Loucy (cell line): ENCODE measurements around the gene PAN3.

Experiments
- H2AFZ ChIP-seq: fragments of 200-600 bp; sonication (generic); 2 replicates; pipeline ENCODE4 v1.6.0; 2016; ENCODE audit warnings: antibody characterized with exemption, mild to moderate bottlenecking, low read length, moderate library complexity
- H3F3A ChIP-seq: fragments of 200-600 bp; 2 replicates; pipeline ENCODE4 v1.6.0; 2016; ENCODE audit warnings: antibody characterized with exemption, low read depth, mild to moderate bottlenecking
- H3K27me3 ChIP-seq: fragments of 200-600 bp; sonication (generic); 2 replicates; pipeline ENCODE4 v1.6.1; 2014; ENCODE audit warnings: low read length, mild to moderate bottlenecking; ENCODE audit not compliant: insufficient read depth, poor library complexity, severe bottlenecking
- H3K36me3 ChIP-seq: fragments of 200-600 bp; sonication (generic); 2 replicates; pipeline ENCODE4 v1.6.1; 2016; ENCODE audit warnings: low read length; ENCODE audit not compliant: insufficient read depth
- H3K4me1 ChIP-seq: fragments of 200-600 bp; sonication (generic); 2 replicates; pipeline ENCODE4 v1.5.1; 2014; ENCODE audit warnings: low read length, mild to moderate bottlenecking; ENCODE audit not compliant: insufficient read depth, poor library complexity, severe bottlenecking
- H3K4me2 ChIP-seq: fragments of 200-600 bp; sonication (generic); 2 replicates; pipeline ENCODE4 v1.6.0; 2014; ENCODE audit warnings: antibody characterized with exemption, low read length, low read depth, mild to moderate bottlenecking; ENCODE audit not compliant: poor library complexity, severe bottlenecking
- H3K4me3 ChIP-seq: fragments of 200-600 bp; sonication (generic); 2 replicates; pipeline ENCODE4 v1.5.1; 2014; ENCODE audit warnings: low read length, mild to moderate bottlenecking, mixed read lengths; ENCODE audit not compliant: poor library complexity, severe bottlenecking
- H3K79me2 ChIP-seq: fragments of 200-600 bp; sonication (generic); 2 replicates; pipeline ENCODE4 v1.6.1; 2014; ENCODE audit warnings: low read length; ENCODE audit not compliant: insufficient read depth
- H3K9ac ChIP-seq: fragments of 200-600 bp; sonication (generic); 2 replicates; pipeline ENCODE4 v1.6.0; 2014; ENCODE audit warnings: mild to moderate bottlenecking, low read depth, low read length, moderate library complexity; ENCODE audit not compliant: poor library complexity, severe bottlenecking
- H3K9me2 ChIP-seq: fragments of 200-600 bp; sonication (generic); replicated peaks from 2 replicates; pipeline ENCODE4 v1.6.1; 2016; ENCODE audit warnings: low read depth, low read length, mixed read lengths
- H3K9me3 ChIP-seq: fragments of 200-600 bp; sonication (generic); 2 replicates; pipeline ENCODE4 v1.6.1; 2014; ENCODE audit warnings: mild to moderate bottlenecking, antibody characterized with exemption, low read length, low read depth; ENCODE audit not compliant: insufficient read depth
- H4K20me1 ChIP-seq: fragments of 200-600 bp; sonication (generic); 2 replicates; pipeline ENCODE4 v1.6.0; 2014; ENCODE audit warnings: antibody characterized with exemption, low read length, mild to moderate bottlenecking; ENCODE audit not compliant: insufficient read depth, poor library complexity, severe bottlenecking
- EZH2phosphoT487 ChIP-seq: fragments of 200-600 bp; IDR thresholded peaks from 2 replicates; pipeline ENCODE4 v1.6.1; 2018; ENCODE audit warnings: antibody characterized with exemption, mild to moderate bottlenecking, moderate library complexity, borderline replicate concordance
- TF ChIP-seq, protein P1 (sequence below): fragments of 200-600 bp; sonication (generic); conservative IDR thresholded peaks from 2 replicates; pipeline ENCODE4 v1.5.1; 2014; ENCODE audit warnings: mild to moderate bottlenecking, antibody characterized with exemption, low read length

Gene PAN3

DNA sequence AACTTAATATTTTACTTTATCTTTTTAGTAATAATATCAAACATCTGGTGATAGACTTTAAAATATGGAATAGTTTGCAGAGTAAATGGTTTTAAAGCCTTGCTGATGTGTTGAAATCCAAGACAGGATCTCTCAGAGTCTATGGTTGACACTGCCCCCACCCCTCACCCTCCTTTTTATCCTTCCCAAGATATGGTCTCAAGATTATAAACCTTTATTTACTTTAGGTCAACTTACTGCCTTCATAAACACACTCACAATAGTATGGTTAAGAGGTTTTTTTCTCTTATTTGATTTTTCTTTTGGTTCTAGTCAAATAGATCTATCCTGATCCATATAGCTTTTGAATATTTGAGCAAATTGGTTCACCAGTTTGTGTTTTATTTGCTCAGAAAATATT lies 39.0 kb downstream of the PAN3 start:
- Histone ChIP-seq H4K20me1 (peaks cover 30% of the 10 kb centered on the region), H3F3A (no peaks in the 10 kb centered on the region), H3K4me1 (no peaks in the 10 kb centered on the region), H3K4me3 (no peak overlapping the region), H3K27me3 (no peaks in the 10 kb centered on the region), H3K9ac (no peak overlapping the region), H3K4me2 (no peak overlapping the region), H2AFZ (no peak overlapping the region), H3K9me3 (no peaks in the 10 kb centered on the region), H3K79me2 (peaks cover 40% of the 10 kb centered on the region), H3K36me3 (peaks cover 44% of the 10 kb centered on the region), H3K9me2 (no peaks in the 10 kb centered on the region)
- TF ChIP-seq, protein P1, sequence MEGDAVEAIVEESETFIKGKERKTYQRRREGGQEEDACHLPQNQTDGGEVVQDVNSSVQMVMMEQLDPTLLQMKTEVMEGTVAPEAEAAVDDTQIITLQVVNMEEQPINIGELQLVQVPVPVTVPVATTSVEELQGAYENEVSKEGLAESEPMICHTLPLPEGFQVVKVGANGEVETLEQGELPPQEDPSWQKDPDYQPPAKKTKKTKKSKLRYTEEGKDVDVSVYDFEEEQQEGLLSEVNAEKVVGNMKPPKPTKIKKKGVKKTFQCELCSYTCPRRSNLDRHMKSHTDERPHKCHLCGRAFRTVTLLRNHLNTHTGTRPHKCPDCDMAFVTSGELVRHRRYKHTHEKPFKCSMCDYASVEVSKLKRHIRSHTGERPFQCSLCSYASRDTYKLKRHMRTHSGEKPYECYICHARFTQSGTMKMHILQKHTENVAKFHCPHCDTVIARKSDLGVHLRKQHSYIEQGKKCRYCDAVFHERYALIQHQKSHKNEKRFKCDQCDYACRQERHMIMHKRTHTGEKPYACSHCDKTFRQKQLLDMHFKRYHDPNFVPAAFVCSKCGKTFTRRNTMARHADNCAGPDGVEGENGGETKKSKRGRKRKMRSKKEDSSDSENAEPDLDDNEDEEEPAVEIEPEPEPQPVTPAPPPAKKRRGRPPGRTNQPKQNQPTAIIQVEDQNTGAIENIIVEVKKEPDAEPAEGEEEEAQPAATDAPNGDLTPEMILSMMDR: no peak
- no peak for TF ChIP-seq EZH2phosphoT487

DNA sequence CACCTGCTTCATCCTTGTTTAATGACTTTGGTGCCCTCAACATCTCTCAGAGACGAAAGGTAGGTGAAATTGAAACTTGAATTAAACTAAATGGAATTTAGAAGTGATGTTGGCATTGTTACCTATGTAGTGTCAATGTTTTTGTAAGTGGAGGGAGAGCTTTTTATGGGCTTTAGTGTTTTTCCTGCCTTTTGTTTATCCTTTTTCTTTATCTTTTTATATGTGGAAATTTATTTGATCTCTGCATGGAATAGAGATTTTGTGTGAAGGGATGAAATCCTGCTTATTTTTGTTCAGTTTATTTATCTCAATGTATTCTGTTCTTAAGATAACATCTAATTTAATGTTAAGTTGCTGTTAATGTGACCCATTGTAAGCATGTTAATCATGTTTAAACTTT lies 39.5 kb downstream of the PAN3 start:
- no peaks in the 10 kb centered on the region for H3F3A ChIP-seq
- peaks cover 26% of the 10 kb centered on the region for H4K20me1 ChIP-seq
- H3K4me2 ChIP-seq: no peak overlapping the region
- no peaks in the 10 kb centered on the region for H3K9me2 ChIP-seq
- H3K9ac ChIP-seq: no peak overlapping the region
- H3K36me3 ChIP-seq: peaks cover 47% of the 10 kb centered on the region
- H3K27me3 ChIP-seq: no peaks in the 10 kb centered on the region
- H3K79me2 ChIP-seq: peaks cover 38% of the 10 kb centered on the region
- TF ChIP-seq, protein P1: no peak
- TF ChIP-seq EZH2phosphoT487: no peak
- H2AFZ ChIP-seq: no peak overlapping the region
- H3K9me3 ChIP-seq: no peaks in the 10 kb centered on the region
- H3K4me1 ChIP-seq: no peaks in the 10 kb centered on the region
- no peak overlapping the region for H3K4me3 ChIP-seq

DNA sequence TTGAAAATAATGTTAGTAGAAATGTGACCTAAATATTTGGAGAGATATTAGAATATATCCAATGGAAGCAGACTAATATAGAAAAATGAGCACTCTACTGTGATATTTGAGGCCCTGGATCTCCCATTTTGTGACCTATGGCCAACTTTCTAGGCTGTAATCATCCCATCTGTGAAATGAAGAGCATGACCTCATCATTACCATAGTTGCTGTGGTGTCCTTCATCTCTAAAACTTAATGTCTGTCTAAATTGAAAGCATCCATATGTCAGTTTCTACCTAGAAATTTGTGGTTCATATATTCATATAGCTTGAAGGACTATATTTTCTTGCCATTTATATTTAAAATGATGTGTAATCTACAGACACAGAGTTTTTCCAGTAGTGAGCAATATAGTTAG lies 41.6 kb downstream of the PAN3 start:
- H3K27me3 ChIP-seq: no peaks in the 10 kb centered on the region
- peaks cover 38% of the 10 kb centered on the region for H3K36me3 ChIP-seq
- no peak for TF ChIP-seq EZH2phosphoT487
- TF ChIP-seq, protein P1: no peak
- H3K4me2 ChIP-seq: no peak overlapping the region
- no peaks in the 10 kb centered on the region for H3K9me2 ChIP-seq
- no peak overlapping the region for H3K9ac ChIP-seq
- no peak overlapping the region for H3K4me3 ChIP-seq
- peaks cover 19% of the 10 kb centered on the region for H4K20me1 ChIP-seq
- H3F3A ChIP-seq: peaks cover 2% of the 10 kb centered on the region; the same call in 1 of the 2 replicates
- no peaks in the 10 kb centered on the region for H3K9me3 ChIP-seq
- peaks cover 6% of the 10 kb centered on the region for H3K4me1 ChIP-seq
- H2AFZ ChIP-seq: no peak overlapping the region
- H3K79me2 ChIP-seq: peaks cover 32% of the 10 kb centered on the region
